ENCODE results near the gene ACOT11.

- TF ChIP-seq CTCF (IDR thresholded peaks at IDR 0.05) (no peak), POLR2AphosphoS5 (IDR thresholded peaks at IDR 0.05; ENCODE audit: low read depth, low read length) (no peak)
Measured at GRCh38 chr1:54601730-54602129, 53.7 kb downstream of the ACOT11 start.
